ENCODE results near the gene INO80E. TPM values are rescaled to one million over a fixed set of nuclear protein-coding genes. Genes with fewer than 3 reads are reported as not detected.
"Not testable (repeated sequence)": the region's sequence is repeated elsewhere in the genome, so short reads cannot be mapped to it uniquely, and the experiment has no call there.

The INO80E gene
- total RNA-seq, 2 donors from 2014 or later, result 46.9 to 80.2 TPM

- no peak overlapping the region for H3K4me3 ChIP-seq
- H3K4me1 ChIP-seq, result peaks cover 9% of the 10 kb centered on the region
- no peak overlapping the region for H3K9ac ChIP-seq (ENCODE audit: low read depth in 2 of 2, low read length in 2 of 2)
- no peak for DNase-seq
- no peaks in the 10 kb centered on the region for H3K9me3 ChIP-seq
- no peaks in the 10 kb centered on the region for H3K36me3 ChIP-seq
- H3K27me3 ChIP-seq, result no peaks in the 10 kb centered on the region
- TF ChIP-seq CTCF (IDR thresholded peaks at IDR 0.05), result no peak
- intact Hi-C loops (cut with DNase I), result no loop called here
- H3K27ac ChIP-seq, result no peak overlapping the region
Observed at GRCh38 chr16:29959293-29959692, 36.7 kb upstream of the INO80E start.

- H3K4me1 ChIP-seq; intact Hi-C loops (cut with DNase I); H3K27ac ChIP-seq; H3K9me3 ChIP-seq; H3K36me3 ChIP-seq; DNase-seq; H3K4me3 ChIP-seq; H3K9ac ChIP-seq (ENCODE audit: low read depth in 2 of 2, low read length in 2 of 2); H3K27me3 ChIP-seq: not testable (repeated sequence)
Observed at GRCh38 chr16:29959821-29960220, 36.2 kb upstream of the INO80E start.

- DNase-seq, result no peak
- TF ChIP-seq CTCF (IDR thresholded peaks at IDR 0.05), result no peak
- Histone ChIP-seq H3K27ac (peak overlapping the region; percentile 98), H3K9ac (ENCODE audit: low read depth in 2 of 2, low read length in 2 of 2) (peak overlapping the region; percentile 91 to 97), H3K36me3 (no peaks in the 10 kb centered on the region), H3K27me3 (no peaks in the 10 kb centered on the region), H3K4me1 (peaks cover 9% of the 10 kb centered on the region), H3K4me3 (peak overlapping the region; percentile 72), H3K9me3 (no peaks in the 10 kb centered on the region)
- intact Hi-C loops (cut with DNase I), result no loop called here
Observed at GRCh38 chr16:29961127-29961478, 34.9 kb upstream of the INO80E start.

- intact Hi-C loops (cut with DNase I), result no loop called here
- peaks cover 9% of the 10 kb centered on the region for H3K4me1 ChIP-seq
- no peaks in the 10 kb centered on the region for H3K27me3 ChIP-seq
- peak within 1 kb of the TSS; percentile 98 for H3K27ac ChIP-seq
- H3K4me3 ChIP-seq, result peak within 1 kb of the TSS; percentile 72
- no peaks in the 10 kb centered on the region for H3K9me3 ChIP-seq
- peak; percentile 25 for TF ChIP-seq CTCF (IDR thresholded peaks at IDR 0.05)
- no peaks in the 10 kb centered on the region for H3K36me3 ChIP-seq
- peak; percentile 92 for DNase-seq
- peak within 1 kb of the TSS; percentile 91 to 97 for H3K9ac ChIP-seq (ENCODE audit: low read depth in 2 of 2, low read length in 2 of 2)
Observed at GRCh38 chr16:29961479-29962343, 34.3 kb upstream of the INO80E start, which contains the start of gene TMEM219. TSS of gene TMEM219 (plus strand) at chr16:29962079. CDS start at chr16:29963144, 1,065 bp downstream.

- no peaks in the 10 kb centered on the region for H3K36me3 ChIP-seq
- peaks cover 9% of the 10 kb centered on the region for H3K4me1 ChIP-seq
- H3K4me3 ChIP-seq, result peak overlapping the region; percentile 72
- no peaks in the 10 kb centered on the region for H3K27me3 ChIP-seq
- no peak for TF ChIP-seq CTCF (IDR thresholded peaks at IDR 0.05)
- H3K9ac ChIP-seq (ENCODE audit: low read depth in 2 of 2, low read length in 2 of 2), result peak overlapping the region; percentile 91 to 97
- H3K9me3 ChIP-seq, result no peaks in the 10 kb centered on the region
- intact Hi-C loops (cut with DNase I), result no loop called here
- DNase-seq, result peak; percentile 56
- H3K27ac ChIP-seq, result peak overlapping the region; percentile 98
Observed at GRCh38 chr16:29962344-29962994, 33.6 kb upstream of the INO80E start.
